PFSK-1 (cell line): Measurements from ENCODE around the gene MAST3.

Experiments
- FOXP2 ChIP-seq: optimal IDR thresholded peaks from 2 replicates; pipeline ENCODE3; 2011; ENCODE audit warnings: borderline replicate concordance, control low read depth, inconsistent platforms; ENCODE audit not compliant: insufficient read depth; ENCODE audit errors: extremely low read length, extremely low read depth
- POLR2AphosphoS5 ChIP-seq: IDR thresholded peaks from 2 replicates; pipeline ENCODE4 v1.6.1; 2012; ENCODE audit warnings: low read depth, mild to moderate bottlenecking, control low read depth, low read length, moderate library complexity
- REST ChIP-seq, 2 experiments: IDR thresholded peaks; 2 replicates each; pipeline versions ENCODE4 v1.6.1 to v1.8.0; 2011 to 2012; ENCODE audit warnings: low read depth in 2 of 2, low read length in 2 of 2, control low read depth in 1 of 2, inconsistent platforms in 1 of 2, mild to moderate bottlenecking in 1 of 2, moderate library complexity in 1 of 2; ENCODE audit not compliant: insufficient read depth in 1 of 2
- SIN3A ChIP-seq: IDR thresholded peaks from 2 replicates; pipeline ENCODE4 v1.6.1; 2012; ENCODE audit warnings: mild to moderate bottlenecking, low read length, moderate library complexity, borderline replicate concordance; ENCODE audit not compliant: insufficient read depth
- TAF1 ChIP-seq: IDR thresholded peaks from 2 replicates; pipeline ENCODE4 v1.6.1; 2012; ENCODE audit warnings: low read length, control low read depth, borderline replicate concordance; ENCODE audit not compliant: insufficient read depth

MAST3 gene

GRCh38 chr19:18055967-18056366, 41.6 kb upstream of the MAST3 start:
- no peak for TF ChIP-seq FOXP2
- TF ChIP-seq POLR2AphosphoS5 = no peak
- TF ChIP-seq REST (IDR thresholded peaks at IDR 0.05; ENCODE audit: insufficient read depth in 1 of 2, low read depth in 2 of 2, low read length in 2 of 2) = no peak
- no peak for TF ChIP-seq TAF1
- TF ChIP-seq SIN3A = no peak

GRCh38 chr19:18057557-18057956, 40.0 kb upstream of the MAST3 start:
- no peak for TF ChIP-seq REST (IDR thresholded peaks at IDR 0.05; ENCODE audit: insufficient read depth in 1 of 2, low read depth in 2 of 2, low read length in 2 of 2)
- no peak for TF ChIP-seq POLR2AphosphoS5
- no peak for TF ChIP-seq TAF1

GRCh38 chr19:18058208-18059009, 39.2 kb upstream of the MAST3 start:
- no peak for TF ChIP-seq TAF1
- TF ChIP-seq POLR2AphosphoS5 = no peak
- TF ChIP-seq FOXP2 = no peak
- no peak for TF ChIP-seq SIN3A
- no peak for TF ChIP-seq REST (IDR thresholded peaks at IDR 0.05; ENCODE audit: insufficient read depth in 1 of 2, low read depth in 2 of 2, low read length in 2 of 2)

- no peak for TF ChIP-seq TAF1
- no peak for TF ChIP-seq REST (IDR thresholded peaks at IDR 0.05; ENCODE audit: insufficient read depth in 1 of 2, low read depth in 2 of 2, low read length in 2 of 2)
Observed at GRCh38 chr19:18059297-18059696, 38.3 kb upstream of the MAST3 start.

GRCh38 chr19:18059902-18060301, 37.7 kb upstream of the MAST3 start:
- no peak for TF ChIP-seq TAF1
- no peak for TF ChIP-seq SIN3A
- TF ChIP-seq POLR2AphosphoS5 = no peak
- TF ChIP-seq REST (IDR thresholded peaks at IDR 0.05; ENCODE audit: insufficient read depth in 1 of 2, low read depth in 2 of 2, low read length in 2 of 2) = no peak
- TF ChIP-seq FOXP2 = no peak
